Adrenal gland (tissue), 12 donors: Measurements from ENCODE around the gene THUMPD3. TPM values are rescaled to one million over a fixed set of nuclear protein-coding genes. Genes with fewer than 3 reads are reported as not detected.
A peak's percentile ranks its signal among the peaks of the same experiment; 100 is the strongest.

Source experiments
- DNase-seq, 7 donors: peaks; one replicate each; pipeline ENCODE4 v3.0.0-alpha.2; 2019 to 2020
- H3K27ac ChIP-seq, 5 donors: fragments of 200-600 bp; sonication (generic) in 4 of 5; 1 replicate in 3 of 5; 2 replicates in 2 of 5; pipeline versions ENCODE4 v1.5.1 to v1.8.0; 2016 to 2020; ENCODE audit warnings: mild to moderate bottlenecking in 1 of 5
- H3K27me3 ChIP-seq: fragments of 200-600 bp; 2 replicates; pipeline ENCODE4 v1.8.0; 2021
- H3K36me3 ChIP-seq, 2 donors: fragments of 200-600 bp; replicated peaks in 1 of 2; 1 replicate in 1 of 2; 2 replicates in 1 of 2; pipeline versions ENCODE4 v1.5.1 to v1.8.0; 2018 to 2022
- H3K4me1 ChIP-seq, 2 donors: fragments of 200-600 bp; replicated peaks in 1 of 2; 1 replicate in 1 of 2; 2 replicates in 1 of 2; pipeline versions ENCODE4 v1.5.1 to v1.8.0; 2018 to 2021
- H3K4me3 ChIP-seq, 4 donors: fragments of 200-600 bp; sonication (generic) in 3 of 4; one replicate each; pipeline ENCODE4 v1.5.1; 2016 to 2018
- H3K9me3 ChIP-seq, 3 donors: fragments of 200-600 bp; sonication (generic) in 1 of 3; replicated peaks in 1 of 3; 1 replicate in 2 of 3; 2 replicates in 1 of 3; pipeline versions ENCODE4 v1.5.1 to v1.8.0; 2016 to 2021
- CTCF ChIP-seq, 6 experiments: fragments of 450-650 bp in 4 of 6; fragments of 200-600 bp in 2 of 6; sonication (generic) in 1 of 6; IDR thresholded peaks; 1 replicate in 5 of 6; 2 replicates in 1 of 6; pipeline versions ENCODE4 v1.5.1 to v1.8.0; 2016 to 2021; ENCODE audit warnings: antibody characterized with exemption in 6 of 6, mild to moderate bottlenecking in 2 of 6, moderate library complexity in 1 of 6
- POLR2A ChIP-seq, 2 donors: fragments of 450-650 bp; IDR thresholded peaks; one replicate each; pipeline ENCODE4 v1.6.1; 2017; ENCODE audit warnings: antibody characterized with exemption in 2 of 2, mild to moderate bottlenecking in 2 of 2, moderate library complexity in 1 of 2
- WGBS, 4 donors: extraction: QIAGEN DNeasy Blood & Tissue Kit in 2 of 4; methylation state at CpG; one replicate each; pipeline versions ENCODE4 v1.1.5 to v1.1.7; 2013 to 2017; 5-methylcytosine and 5-hydroxymethylcytosine counted together
- intact Hi-C, 2 donors: fragments of 100-400 bp; cut with DNase I; formaldehyde crosslinking; loops; one replicate each; pipeline versions ENCODE4 v1.14.1 to v1.15.0; 2022 to 2023
- polyA plus RNA-seq, 3 donors: library from polyadenylated mRNA; stranded (reverse); fragments of 200-250 nt in 2 of 3; fragments of 350-450 nt in 1 of 3; fragmentation: Illumina TruSeq in 1 of 3; extraction: RNeasy Lipid Tissue Mini Kit (QIAGEN cat#74804) in 1 of 3; gene quantifications; one replicate each; pipeline ENCODE4 v1.2.3, GENCODE V29; 2013 to 2014
- total RNA-seq, 9 donors: library from RNA; depleted of rRNA in 4 of 9; stranded (reverse); fragments of >200 nt in 4 of 9; fragments of 120-200 nt in 1 of 9; fragmentation: NEBNext Ultra II Directional in 1 of 9; extraction: Animal tissue kit (Norgen Biotek cat#: 25700) in 1 of 9; gene quantifications; one replicate each; pipeline versions ENCODE4 v1.1.0 to v1.2.4, GENCODE V29; 2013 to 2023
- donor health status: healthy with polysubstance abuse.
- donor health status: Bipolar disorder and iron deficiency.
- donor health status: DM: yes; HTN: yes; CAD: no.
- donor health status: DM: no; HTN: no; CAD: no.
- donor health status: DM: no; HTN: no; CAD: no.
- donor health status: DM: yes; HTN: yes; CAD: no.

THUMPD3 gene
- total and polyA plus RNA-seq, 12 donors, result 20.1 to 84.3 (median 42.8) TPM

- no peak for TF ChIP-seq POLR2A (IDR thresholded peaks at IDR 0.05)
- no peak for TF ChIP-seq CTCF (IDR thresholded peaks at IDR 0.05)
- no peaks in the 10 kb centered on the region for H3K27me3 ChIP-seq
- H3K4me3 ChIP-seq, result no peak overlapping the region
- intact Hi-C loops, result no loop called here
- no peaks in the 10 kb centered on the region for H3K9me3 ChIP-seq
- no peak overlapping the region for H3K27ac ChIP-seq
- WGBS, 4 donors, result 91 to 96% (median 95%) methylated on average over 2 of the region's 2 CpGs
- no peak for DNase-seq
- peaks cover 0 to under 1% of the 10 kb centered on the region in 2 donors for H3K4me1 ChIP-seq
- no peaks in the 10 kb centered on the region for H3K36me3 ChIP-seq
Measured at GRCh38 chr3:9322780-9323179, 40.1 kb upstream of the THUMPD3 start.

GRCh38 chr3:9324944-9325343 lies 37.9 kb upstream of the THUMPD3 start:
- WGBS, 4 donors, result 66 to 86% (median 80%) methylated on average over 4 of the region's 4 CpGs

GRCh38 chr3:9327578-9327977 lies 35.3 kb upstream of the THUMPD3 start:
- no peak for DNase-seq
- Histone ChIP-seq H3K4me3 (no peak overlapping the region), H3K27me3 (no peaks in the 10 kb centered on the region), H3K36me3 (no peaks in the 10 kb centered on the region), H3K27ac (no peak overlapping the region), H3K9me3 (no peaks in the 10 kb centered on the region), H3K4me1 (no peaks in the 10 kb centered on the region)
- intact Hi-C loops, result no loop called here
- WGBS, 4 donors, result 88 to 96% (median 92%) methylated on average over 1 of the region's 1 CpG
- no peak for TF ChIP-seq POLR2A (IDR thresholded peaks at IDR 0.05)
- TF ChIP-seq CTCF (IDR thresholded peaks at IDR 0.05), result no peak

More at GRCh38 chr3:9324944-9325343, 37.9 kb upstream of the THUMPD3 start:
- Histone ChIP-seq H3K4me1 (no peaks in the 10 kb centered on the region), H3K36me3 (no peaks in the 10 kb centered on the region), H3K27me3 (no peaks in the 10 kb centered on the region), H3K27ac (no peak overlapping the region), H3K9me3 (no peaks in the 10 kb centered on the region), H3K4me3 (no peak overlapping the region)
- intact Hi-C loops, result no loop called here
- DNase-seq, result no peak
- TF ChIP-seq CTCF (IDR thresholded peaks at IDR 0.05), result no peak
- no peak for TF ChIP-seq POLR2A (IDR thresholded peaks at IDR 0.05)

GRCh38 chr3:9330166-9330703 lies 32.6 kb upstream of the THUMPD3 start:
- H3K4me3 ChIP-seq, result no peak overlapping the region
- H3K9me3 ChIP-seq, result no peaks in the 10 kb centered on the region
- no peaks in the 10 kb centered on the region for H3K27me3 ChIP-seq
- no peak overlapping the region for H3K27ac ChIP-seq
- H3K4me1 ChIP-seq, result no peaks in the 10 kb centered on the region
- H3K36me3 ChIP-seq, result no peaks in the 10 kb centered on the region
- intact Hi-C loops, result no loop called here
- TF ChIP-seq CTCF (IDR thresholded peaks at IDR 0.05), result no peak
- TF ChIP-seq POLR2A (IDR thresholded peaks at IDR 0.05), result no peak
- 74 to 91% (median 85%) methylated on average over 7 of the region's 7 CpGs for WGBS, 4 donors
- DNase-seq, result peak in 3 of 7 donors; percentile 28 to 56 (median 53)
